Inflammatory macrophage (primary cell): ENCODE data around the gene ZBTB17.
"Not testable (repeated sequence)": the region's sequence is repeated elsewhere in the genome, so short reads cannot be mapped to it uniquely, and the experiment has no call there.

Experiments used
- DNase-seq, 2 donors: peaks; one replicate each; pipeline ENCODE4 v3.0.0-alpha.2; 2020 to 2022

The ZBTB17 gene

DNA sequence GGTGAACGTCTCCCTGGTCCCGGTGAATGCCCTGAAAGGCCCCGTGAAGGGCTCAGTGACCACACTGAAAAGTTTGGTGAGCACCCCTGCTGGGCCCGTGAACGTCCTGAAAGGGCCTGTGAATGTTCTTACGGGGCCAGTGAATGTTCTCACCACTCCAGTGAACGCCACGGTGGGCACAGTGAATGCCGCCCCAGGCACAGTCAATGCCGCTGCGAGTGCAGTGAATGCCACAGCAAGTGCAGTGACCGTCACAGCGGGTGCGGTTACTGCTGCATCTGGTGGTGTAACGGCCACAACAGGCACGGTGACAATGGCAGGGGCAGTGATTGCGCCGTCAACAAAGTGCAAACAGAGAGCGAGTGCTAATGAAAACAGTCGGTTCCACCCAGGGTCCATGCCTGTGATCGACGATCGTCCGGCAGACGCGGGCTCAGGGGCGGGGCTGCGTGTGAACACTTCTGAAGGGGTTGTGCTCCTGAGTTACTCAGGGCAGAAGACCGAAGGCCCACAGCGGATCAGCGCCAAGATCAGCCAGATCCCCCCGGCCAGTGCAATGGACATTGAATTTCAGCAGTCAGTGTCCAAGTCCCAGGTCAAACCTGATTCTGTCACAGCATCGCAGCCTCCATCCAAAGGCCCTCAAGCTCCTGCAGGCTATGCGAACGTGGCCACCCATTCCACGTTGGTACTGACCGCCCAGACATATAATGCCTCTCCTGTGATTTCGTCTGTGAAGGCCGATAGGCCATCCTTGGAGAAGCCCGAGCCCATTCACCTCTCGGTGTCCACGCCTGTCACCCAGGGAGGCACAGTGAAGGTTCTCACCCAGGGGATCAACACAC, 41.5 kb downstream of the ZBTB17 start:
- no peak for DNase-seq

DNA sequence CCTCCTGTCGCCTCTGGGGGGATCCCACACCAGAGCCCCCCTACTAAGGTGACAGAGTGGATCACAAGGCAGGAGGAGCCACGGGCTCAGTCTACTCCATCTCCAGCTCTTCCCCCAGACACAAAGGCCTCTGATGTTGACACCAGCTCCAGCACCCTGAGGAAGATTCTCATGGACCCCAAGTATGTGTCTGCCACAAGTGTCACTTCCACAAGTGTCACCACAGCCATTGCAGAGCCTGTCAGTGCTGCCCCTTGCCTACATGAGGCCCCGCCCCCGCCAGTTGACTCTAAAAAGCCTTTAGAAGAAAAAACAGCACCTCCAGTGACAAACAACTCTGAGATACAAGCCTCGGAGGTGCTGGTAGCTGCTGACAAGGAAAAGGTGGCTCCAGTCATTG, 42.2 kb downstream of the ZBTB17 start:
- DNase-seq, result no peak

DNA sequence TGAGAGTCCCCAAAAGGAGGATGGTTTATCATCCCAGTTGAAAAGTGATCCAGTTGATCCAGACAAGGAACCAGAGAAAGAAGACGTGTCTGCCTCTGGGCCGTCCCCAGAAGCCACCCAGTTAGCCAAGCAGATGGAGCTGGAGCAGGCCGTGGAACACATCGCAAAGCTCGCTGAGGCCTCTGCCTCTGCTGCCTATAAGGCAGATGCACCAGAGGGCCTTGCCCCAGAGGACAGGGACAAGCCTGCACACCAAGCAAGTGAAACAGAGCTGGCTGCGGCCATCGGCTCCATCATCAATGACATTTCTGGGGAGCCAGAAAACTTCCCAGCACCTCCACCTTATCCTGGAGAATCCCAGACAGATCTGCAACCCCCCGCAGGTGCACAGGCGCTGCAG, 43.3 kb downstream of the ZBTB17 start:
- no peak for DNase-seq

DNA sequence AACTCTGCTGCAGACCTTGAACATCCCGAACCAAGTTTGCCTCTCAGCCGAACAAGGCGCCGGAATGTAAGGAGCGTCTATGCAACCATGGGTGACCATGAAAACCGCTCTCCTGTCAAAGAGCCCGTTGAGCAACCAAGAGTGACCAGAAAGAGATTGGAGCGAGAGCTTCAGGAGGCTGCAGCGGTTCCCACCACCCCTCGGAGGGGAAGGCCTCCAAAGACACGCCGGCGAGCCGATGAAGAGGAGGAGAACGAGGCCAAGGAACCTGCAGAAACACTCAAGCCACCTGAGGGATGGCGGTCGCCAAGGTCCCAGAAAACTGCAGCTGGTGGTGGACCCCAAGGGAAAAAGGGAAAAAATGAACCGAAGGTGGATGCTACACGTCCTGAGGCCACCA, 44.0 kb downstream of the ZBTB17 start:
- no peak for DNase-seq

DNA sequence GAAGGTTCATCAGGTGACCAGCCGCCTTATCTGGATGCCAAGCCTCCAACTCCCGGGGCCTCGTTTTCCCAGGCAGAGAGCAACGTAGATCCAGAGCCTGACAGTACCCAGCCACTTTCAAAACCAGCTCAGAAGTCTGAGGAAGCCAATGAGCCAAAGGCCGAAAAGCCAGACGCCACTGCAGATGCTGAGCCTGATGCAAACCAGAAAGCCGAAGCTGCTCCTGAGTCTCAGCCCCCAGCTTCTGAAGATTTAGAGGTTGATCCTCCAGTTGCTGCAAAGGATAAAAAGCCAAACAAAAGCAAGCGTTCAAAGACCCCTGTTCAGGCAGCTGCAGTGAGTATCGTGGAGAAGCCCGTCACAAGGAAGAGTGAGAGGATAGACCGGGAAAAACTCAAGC, 44.5 kb downstream of the ZBTB17 start:
- no peak for DNase-seq

DNA sequence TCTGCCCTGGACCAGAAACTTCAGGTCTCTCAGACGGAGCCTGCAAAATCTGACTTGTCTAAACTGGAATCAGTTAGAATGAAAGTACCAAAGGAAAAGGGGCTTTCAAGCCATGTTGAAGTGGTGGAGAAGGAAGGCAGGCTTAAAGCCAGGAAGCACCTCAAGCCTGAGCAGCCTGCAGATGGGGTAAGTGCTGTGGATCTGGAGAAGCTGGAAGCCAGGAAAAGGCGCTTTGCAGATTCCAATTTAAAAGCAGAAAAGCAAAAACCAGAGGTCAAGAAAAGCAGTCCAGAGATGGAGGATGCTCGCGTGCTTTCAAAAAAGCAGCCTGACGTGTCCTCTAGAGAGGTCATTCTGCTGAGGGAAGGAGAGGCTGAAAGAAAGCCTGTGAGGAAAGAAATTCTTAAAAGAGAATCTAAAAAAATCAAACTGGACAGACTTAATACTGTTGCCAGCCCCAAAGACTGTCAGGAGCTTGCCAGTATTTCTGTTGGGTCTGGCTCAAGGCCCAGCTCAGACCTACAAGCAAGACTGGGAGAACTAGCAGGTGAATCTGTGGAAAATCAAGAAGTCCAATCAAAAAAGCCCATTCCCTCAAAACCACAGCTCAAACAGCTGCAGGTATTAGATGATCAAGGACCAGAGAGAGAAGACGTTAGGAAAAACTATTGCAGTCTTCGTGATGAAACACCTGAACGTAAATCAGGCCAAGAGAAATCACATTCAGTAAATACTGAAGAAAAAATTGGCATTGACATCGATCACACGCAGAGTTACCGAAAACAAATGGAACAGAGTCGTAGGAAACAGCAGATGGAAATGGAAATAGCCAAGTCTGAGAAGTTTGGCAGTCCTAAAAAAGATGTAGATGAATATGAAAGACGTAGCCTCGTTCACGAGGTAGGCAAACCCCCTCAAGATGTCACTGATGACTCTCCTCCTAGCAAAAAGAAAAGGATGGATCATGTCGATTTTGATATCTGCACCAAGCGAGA, 46.6 kb downstream of the ZBTB17 start:
- DNase-seq, result no peak

DNA sequence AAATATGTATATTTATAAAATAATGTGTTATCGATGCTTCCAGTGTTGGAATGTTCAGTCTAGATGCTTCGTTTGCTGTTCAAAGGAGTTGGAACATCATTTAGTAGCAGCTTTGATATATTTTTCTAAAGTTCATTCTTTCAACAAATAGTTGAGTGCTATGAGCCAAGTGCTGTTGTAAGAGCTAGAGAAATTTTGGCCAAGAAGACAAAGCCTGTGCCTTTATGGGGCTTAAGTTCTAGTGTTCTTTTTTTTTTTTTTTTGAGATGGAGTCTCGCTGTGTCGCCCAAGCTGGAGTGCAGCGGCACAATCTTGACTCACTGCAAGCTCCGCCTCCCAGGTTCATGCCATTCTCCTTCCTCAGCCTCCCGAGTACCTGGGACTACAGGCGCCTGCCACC, 49.5 kb downstream of the ZBTB17 start:
- DNase-seq, result not testable (repeated sequence)

DNA sequence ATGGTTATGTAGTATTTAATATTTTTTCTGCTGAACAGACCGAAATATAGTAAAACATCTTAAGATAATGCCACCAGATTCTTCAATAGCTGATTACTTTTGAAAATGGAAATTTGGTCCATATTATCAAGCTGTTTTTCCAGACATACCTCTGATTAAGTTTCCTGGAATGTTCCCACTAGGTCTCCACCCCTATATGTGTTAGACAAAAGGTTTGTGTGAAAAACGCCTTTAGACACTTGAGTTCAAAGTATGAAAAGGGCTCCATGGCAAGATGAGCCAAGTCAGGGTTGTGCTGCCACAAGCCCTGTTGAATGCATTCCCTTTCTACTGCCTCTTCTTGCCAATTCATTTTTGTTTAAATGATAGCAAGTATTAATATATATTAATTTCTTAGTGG, 52.7 kb downstream of the ZBTB17 start:
- DNase-seq, result no peak

DNA sequence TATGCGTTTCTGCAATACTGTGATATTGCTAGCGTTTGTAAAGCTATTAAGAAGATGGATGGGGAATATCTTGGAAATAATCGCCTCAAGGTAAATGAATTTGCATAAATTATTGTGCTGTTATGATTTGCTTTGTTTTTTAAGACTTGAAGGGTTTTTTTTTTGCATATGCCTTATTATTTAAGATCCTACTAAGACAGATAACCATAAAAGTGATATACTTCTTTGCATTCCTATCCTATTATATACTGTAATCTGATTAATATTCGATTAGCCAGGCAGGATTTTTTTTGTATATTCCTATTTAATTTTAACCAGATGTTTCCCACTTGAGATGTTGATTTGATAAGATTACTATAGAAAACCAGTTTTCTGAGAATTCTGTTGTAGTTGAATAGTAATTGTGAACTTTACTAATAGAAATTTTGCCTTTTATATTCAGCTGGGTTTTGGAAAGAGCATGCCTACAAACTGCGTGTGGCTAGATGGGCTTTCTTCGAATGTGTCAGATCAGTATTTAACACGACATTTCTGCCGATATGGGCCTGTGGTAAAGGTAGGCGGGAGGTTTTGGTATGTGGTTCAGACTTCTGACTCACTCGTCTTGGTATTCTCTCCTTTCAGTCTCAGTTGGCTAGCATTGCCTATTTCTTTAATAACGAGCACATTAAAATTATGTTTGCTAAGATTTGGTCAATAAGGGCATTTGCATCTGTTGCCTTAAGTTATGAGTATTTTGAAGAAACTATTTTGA, 56.8 kb downstream of the ZBTB17 start:
- DNase-seq, result no peak

DNA sequence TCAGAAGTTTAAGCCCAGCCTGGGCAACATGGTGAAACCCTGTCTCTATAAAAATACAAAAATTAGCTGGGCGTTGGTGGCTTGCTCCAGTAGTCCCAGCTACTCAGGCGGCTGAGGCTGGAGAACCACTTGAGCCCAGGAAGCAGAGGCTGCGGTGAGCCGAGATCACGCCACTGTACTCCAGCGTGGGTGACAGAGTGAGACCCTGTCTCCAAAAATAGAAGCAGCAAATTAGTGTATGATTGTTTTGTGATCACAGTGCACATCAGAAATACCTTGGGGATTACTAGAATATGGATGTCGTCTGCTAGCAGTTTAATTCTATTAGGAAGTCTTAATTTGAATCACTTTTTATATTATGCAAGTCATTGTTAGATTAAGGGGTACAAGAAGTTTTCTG, 59.0 kb downstream of the ZBTB17 start:
- no peak for DNase-seq

DNA sequence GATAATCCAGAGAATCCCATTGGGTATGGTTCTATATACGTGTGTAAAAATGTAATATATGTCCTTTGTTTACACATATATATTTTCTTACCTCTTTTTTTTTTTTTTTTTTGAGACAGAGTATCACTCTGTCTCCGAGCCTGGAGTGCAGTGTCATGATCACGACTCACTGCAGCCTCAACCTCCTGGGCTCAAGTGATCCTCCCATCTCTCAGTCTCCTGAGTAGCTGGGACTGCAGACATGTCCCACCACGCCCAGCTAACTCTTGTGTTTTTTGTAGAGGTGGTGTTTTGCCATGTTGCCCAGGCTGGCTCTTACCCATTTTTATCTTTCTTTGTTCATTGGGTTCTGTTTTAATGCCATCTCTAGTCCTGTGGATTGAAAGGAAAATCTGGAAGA, 59.5 kb downstream of the ZBTB17 start:
- no peak for DNase-seq

DNA sequence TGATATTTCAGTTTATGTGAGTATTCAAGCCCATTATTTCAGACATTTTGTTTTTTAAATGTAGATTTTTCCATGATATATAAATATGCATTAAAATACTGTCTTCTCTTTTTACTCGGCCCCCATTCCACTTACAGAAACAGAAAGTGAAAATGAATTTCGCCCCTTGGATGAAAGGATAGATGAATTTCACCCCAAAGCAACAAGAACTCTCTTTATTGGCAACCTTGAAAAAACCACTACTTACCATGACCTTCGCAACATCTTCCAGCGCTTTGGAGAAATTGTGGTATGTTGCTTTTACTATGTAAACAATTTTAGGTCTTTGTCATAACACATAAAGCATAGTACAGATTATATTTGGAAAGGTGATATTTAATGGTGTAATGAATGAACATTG, 59.9 kb downstream of the ZBTB17 start:
- no peak for DNase-seq

DNA sequence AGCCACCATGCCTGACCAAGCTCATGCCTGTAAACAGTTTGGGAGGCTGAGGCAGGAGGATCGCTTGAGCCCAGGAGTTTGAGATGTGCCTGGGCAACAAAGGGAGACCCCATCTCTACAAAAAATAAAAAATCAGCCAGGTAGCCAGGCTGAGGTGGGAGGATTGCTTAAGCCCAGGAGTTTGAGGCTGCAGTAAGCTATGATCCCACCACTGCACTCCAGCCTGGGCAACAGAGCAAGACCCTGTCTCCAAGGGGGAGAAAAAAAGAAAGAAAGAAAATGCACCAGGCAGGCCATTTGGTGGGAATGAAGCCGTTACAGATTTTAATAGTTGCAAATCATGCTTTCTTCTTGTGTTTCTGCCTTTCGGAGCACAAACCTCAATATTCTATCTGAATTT, 62.3 kb downstream of the ZBTB17 start:
- not testable (repeated sequence) for DNase-seq

DNA sequence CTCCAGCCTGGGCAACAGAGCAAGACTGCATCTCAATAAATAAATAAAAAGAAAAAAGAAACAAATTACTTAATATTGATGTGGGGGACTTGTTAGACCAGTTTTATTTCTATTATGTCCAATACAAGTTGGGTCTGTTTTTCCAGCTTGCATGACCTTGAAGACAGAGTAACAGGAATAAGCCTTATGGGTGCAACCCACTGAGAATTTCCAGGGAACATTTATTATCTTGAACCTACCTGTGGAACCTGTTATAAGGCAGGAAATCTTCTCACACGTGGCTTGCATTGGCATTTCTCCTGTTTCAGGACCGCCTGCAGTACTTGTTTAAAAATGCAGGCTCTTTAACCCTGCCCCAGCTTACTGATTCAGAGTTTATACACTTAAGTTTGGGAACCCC, 64.0 kb downstream of the ZBTB17 start:
- no peak for DNase-seq

DNA sequence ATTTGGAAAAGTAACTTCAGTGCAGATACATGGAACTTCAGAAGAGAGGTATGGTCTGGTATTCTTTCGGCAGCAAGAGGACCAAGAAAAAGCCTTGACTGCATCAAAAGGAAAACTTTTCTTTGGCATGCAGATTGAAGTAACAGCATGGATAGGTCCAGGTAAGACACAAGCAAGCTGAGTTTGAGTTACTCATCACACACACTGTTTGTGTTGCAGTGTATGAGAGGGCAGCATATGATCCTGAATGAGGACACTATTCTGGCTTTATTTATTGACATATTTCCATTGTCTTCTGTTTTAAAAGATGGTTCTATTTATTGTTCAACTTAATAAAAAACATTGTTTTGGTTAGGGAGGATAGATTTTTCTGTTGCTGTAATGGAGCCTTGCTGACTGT, 64.8 kb downstream of the ZBTB17 start:
- no peak for DNase-seq

DNA sequence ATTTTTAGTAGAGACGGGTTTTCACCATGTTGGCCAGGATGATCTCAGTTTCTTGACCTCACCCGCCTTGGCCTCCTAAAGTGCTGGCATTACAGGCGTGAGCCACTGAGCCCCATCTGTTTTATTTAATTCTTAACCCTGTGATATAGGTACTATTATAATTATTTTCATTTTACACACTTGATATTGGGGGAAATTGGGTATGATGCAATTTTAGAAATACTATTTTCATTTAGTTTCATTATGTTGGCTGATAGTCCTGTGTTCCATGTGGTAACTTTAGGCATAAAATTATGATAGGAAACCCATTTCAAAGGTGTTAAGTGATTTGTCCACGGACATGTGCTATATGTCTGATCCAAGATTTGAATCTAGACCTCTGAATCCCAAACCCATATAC, 67.3 kb downstream of the ZBTB17 start:
- DNase-seq, result no peak

DNA sequence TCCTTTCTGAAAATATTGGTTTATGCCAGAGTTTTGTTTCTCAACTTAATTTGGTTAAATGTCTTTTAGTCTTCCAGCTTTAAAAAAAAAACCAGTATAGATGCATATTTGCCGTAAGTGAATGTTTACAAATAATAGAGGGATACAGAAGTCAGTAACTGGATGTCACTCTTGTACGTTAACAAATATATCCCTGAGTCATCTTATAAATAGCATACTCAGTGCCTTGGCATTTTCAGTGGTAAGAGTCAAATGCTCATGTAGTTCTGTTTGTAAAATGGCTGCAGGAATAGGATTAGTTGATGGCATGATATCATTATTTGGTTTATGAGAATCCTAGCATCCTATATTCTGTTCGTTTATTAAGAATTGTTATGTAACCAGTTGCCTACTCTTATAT, 73.0 kb downstream of the ZBTB17 start:
- DNase-seq, result no peak

DNA sequence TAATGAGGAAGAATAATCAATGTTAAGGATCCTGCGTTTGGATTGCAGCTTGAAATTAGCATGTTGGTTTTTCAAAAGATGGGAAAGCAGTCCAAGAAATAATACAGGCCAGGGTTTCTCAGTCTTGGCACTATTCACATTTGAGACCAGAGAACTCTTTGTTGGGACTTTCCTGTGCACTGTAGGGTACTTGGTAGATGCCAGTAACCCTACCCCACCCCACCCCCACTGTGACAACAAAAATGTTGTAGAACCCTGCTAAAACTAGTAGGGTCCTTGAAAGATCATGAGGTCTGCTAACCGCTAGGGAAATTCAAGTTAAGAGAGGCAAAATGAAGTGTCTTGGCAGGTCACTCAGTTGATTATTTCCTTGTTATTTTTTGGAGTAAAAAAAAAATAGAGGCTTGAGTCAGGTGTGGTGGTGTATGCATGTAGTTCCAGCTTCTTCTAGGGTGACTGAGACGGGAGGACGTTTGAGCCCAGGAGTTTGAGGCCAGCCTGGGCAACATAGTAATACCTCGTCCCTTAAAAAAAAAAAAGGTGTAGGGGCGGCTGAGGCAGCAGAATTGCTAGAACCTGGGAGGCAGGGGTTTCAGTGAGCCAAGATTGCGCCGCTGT, 75.1 kb downstream of the ZBTB17 start:
- DNase-seq, result no peak

DNA sequence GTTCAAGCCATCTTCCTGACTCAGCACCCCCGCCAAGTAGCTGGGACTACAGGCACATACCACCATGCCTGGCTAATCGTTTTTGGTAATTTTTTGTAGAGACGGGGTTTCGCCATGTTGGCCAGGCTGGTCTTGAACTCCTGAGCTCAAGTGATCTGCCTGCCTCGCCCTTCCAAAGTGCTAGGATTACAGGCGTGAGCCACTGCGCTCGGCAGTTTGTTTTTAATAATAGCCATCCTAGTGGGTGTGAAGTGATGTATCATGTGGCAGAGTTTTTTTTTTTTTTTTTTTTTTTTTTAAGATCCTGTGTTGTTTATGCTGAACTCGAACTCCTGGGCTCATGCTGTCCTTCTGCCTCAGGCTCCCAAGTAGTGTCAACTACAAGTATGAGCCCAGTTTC, 76.6 kb downstream of the ZBTB17 start:
- DNase-seq, result no peak

DNA sequence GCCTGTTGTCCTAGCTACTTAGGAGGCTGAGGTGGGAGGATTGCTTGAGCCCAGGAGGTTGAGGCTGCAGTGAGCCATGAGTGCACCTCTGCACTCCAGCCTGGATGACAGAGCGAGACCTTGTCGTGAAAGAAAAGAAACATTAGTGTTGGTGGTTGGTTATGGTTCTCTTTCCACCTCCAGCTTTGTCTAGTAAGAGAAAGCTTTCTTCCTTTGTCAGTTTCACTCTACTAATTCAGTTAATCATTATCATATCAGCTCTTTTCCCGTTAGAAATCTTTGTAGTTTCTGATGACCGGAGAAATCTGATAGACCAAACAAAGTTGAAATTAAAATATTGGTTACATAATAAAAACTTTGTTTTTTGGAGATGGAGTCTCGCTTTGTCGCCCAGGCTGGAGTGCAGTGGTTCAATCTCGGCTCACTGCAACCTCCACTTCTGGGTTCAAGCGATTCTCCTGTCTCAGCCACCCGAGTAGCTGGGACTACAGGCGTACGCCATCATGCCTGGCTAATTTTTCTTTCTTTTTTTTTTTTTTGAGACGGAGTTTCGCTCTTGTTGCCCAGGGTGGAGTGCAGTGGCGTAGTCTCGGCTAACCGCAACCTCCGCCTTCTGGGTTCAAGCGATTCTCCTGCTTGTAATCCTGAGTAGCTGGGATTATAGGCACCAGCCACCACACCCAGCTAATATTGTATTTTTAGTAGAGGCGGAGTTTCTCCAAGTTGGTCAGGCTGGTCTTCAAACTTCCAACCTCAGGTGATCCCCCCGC, 78.9 kb downstream of the ZBTB17 start:
- DNase-seq, result not testable (repeated sequence)

DNA sequence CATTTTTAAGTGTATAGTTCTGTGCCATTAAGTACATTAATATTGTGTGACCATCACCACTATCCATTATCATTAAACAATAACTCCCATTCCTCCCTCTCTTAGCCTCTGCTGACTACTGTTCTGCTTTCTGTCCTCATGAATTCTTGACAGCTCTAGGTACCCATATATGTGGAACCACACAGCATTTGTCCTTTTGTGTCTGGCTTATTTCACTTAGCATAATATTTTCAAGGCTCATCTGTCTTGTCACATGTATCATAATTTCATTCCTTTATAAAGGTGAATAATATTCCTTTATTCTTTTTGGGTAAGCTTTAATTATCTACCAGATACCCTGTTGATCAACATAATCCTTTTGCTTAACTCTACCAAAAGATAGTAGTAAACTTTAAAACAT, 80.7 kb downstream of the ZBTB17 start:
- no peak for DNase-seq
